ENCODE measurements around the gene PCDH9.

PCDH9 gene

DNA sequence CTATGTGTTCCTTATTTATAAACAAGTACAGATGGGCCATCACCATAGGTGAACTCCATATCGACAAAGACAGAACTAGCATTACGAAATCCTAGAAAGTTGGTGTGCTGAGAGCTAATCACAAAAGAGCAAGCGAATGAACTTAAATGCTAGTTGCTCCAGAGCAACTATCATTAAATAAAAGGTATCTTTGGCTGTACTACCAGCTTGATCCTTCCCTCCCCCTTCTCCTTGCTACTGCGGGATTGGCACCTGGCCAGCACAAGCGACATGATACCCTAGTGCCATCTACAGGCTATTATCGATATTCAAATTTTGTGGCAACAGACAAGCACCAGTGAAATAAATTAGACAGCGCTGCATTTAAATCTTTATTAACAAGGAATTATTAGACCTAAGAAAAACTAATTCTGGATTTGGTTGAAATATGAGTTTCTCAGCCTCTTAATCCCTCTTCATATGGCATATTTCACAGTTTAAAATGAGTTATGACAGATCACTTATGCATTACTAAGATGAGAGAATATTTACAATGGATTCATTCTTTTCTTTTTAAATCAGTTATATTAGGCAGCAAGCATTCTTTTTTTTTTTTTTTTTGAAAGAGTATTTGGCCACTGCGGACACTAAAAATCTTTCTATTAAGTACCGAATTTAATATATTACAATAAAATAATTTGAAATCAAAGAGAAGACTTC, 5.8 kb downstream of the PCDH9 start:
- peak in 2 of 3 donors; percentile 21 to 41 for DNase-seq (ENCODE audit: low read depth in 3 of 3)

DNA sequence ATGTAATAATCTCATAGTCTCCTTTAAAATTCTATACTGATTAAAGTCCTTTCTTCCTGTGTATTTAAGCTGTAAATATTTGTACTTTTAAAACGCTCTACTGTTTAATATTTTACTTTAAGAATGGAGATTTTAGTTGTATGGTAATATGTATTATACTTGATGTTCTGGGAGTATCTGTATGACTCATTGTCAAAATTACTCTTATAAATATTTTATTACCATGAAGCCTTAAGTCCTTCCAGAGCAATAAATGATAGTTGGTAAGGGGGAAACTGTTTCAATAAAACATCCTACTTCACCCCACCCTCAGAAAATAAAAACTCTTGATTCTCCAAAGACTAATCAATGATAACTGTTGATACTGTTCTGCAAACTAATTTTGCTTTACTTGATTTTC, 6.4 kb downstream of the PCDH9 start:
- DNase-seq (ENCODE audit: low read depth in 3 of 3) = no peak

DNA sequence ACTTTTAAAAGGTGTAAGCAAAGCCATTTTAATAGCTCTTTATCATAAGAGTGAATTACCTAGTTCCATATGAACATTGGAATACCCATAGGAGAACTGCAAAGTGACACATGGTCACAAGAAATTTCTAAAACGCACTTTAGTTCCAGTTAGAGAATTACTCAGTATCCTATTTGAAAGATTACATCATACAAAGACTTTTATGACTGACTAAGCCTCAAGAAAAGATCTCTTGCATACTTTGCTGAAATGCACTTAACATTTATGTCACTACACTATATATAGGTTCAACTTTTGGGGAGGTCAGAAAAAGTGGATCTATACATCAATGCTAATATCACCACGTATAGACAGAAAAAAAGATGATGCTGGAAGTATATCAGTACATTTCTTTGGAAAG, 7.1 kb downstream of the PCDH9 start:
- no peak for DNase-seq (ENCODE audit: low read depth in 3 of 3)

DNA sequence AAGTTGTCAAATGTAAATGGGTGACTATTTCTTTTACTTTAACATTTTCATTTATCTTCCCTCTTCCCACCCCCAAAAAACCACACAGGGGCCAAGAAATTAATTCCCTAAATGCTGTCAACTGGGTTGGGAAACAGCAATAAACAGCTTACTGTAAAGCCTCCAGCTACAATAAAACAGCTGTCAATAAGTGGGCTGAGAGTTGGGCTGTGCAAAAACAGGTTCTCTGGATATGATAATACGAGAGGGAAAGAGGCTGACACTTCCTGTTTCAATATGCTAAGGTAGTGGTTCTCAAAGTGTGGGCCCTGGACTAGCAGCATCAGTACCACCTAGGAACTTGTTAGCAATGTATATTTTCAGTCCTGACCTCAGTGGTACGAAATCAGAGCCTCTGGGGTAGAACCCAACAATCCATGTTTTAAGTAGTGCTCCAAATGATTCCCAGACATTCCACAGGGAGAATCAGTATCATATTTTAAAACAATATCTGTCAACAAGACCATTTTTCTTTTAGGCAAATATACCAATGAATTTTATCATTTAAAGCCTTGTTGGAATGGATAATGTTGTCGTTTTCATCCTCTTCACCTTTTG, 8.4 kb downstream of the PCDH9 start:
- DNase-seq (ENCODE audit: low read depth in 3 of 3) = no peak

DNA sequence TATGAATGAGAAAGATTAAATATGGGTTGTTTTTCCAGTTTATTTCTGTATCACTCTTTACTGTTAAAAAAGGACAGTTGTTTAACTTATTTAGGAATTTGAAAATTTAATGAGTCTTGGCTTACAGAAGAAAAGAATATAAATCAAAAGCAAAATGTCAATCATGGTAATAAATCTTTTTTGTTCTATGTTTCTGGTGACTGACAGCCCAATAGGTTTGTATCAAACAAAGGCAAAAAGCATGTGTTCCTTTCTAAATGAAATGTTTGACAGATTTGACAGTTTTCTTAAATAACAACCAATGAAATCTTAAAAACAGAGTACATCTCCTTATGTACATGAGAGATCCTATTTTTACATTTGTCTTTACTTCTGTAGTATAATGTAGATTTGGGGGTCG, 11.0 kb downstream of the PCDH9 start:
- DNase-seq (ENCODE audit: low read depth in 3 of 3) = no peak

DNA sequence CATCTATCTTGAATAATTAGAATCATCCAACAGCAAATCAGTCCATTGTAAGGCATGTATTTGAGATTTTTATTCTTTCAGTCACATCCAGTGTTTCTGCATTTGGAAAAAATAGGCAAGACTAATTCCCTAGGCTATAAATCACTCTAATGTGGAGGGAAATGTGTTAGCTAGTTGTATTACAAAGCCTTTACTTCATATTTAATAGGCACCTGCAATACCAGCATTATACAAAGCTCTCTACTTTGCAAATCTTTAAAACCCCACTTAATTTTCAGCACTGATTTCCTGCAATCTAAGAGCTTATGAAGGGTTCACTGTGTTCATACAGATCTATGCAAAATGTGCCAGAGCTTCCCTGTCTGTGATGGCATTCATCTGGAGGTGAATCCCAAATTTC, 12.3 kb downstream of the PCDH9 start:
- no peak for DNase-seq (ENCODE audit: low read depth in 3 of 3)

DNA sequence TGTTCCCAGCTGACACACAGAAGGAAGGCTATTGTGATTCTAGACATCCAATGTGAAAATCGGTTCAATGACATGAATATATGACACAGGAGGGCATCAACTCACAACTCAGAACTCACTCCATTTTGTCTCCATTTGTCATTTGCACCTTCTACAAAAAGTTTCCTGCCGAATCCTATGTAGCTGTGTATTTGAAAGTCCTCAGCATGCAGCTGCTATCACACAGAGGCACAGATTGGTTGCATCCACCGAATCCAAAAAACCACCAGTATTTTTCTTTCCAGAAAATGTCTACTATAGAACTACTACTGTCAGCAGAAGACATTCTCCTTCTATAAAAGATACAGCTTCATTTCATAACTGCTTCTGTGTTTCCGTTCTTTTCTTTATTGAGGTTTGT, 13.3 kb downstream of the PCDH9 start:
- no peak for DNase-seq (ENCODE audit: low read depth in 3 of 3)

DNA sequence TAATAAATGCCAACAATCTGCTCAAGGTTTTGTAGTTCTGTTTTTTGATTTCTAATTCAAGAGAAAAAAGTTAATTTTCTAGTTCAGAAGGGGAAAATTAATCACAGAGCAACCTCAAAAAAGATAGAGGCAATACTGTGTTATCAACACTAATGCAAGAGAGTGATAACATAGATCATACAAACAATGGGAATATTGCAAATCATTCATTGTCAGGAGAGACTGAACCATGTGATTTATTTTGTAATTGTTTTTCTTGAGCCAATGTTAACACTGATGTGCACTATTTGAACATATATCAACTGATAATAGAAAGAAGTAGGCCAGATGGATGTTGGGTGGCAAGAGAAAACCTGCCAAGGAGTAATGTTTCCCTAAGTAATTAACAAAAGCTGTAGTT, 19.9 kb downstream of the PCDH9 start:
- no peak for DNase-seq (ENCODE audit: low read depth in 3 of 3)

DNA sequence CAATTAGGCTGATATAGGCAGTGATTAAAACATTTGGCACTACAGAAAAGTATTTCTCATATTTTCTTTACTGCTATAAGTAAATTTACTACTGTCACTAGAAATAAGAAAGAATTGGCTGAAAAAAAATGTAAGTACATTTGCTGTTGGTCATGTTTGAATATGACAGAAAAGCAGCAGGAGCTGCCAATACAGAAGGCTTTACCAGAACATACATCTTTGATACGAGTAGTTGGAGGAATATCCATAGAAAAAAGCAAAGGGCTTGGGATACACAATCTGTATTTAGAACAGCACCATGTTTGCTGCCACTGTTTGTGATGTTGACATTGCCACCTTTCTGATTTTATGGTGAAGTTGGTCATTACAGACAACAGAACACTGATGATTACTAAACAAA, 21.6 kb downstream of the PCDH9 start:
- no peak for DNase-seq (ENCODE audit: low read depth in 3 of 3)

DNA sequence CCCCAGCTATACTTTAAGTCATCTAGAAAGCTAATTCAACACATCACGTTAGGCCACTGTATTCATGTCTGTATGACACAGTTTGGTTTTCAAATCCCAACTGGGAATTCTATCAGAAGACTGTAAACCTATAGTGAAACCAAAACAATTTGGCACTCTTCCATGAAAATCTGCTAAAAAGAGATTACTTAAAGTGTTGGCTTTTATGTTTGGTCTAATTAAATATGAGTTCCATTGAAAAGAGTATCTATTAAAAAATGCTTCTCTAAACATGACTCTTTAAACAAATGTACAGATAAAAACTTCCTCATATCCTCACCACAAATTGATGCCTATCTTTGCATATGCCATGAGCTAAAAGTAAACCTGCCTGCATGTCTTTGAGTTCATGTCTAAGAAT, 25.4 kb downstream of the PCDH9 start:
- no peak for DNase-seq (ENCODE audit: low read depth in 3 of 3)

DNA sequence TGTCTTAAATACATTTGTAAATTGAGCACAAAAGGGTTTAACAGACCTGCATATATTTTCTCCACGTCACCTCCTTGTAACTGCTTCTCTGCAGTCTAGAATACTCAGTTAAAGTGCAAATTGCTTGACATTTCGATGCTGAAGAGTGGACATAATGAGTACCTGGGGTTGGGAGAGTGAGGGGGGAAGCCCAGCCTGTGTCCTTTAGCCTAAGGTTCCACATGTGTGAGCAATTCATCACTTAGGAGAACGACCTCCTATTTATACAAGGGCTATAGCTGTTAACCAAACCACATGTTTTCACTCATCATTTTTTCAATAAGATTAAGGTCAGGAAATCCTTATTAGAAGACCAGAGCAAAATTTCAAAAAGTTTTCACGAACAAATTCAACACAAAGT, 29.5 kb downstream of the PCDH9 start:
- no peak for DNase-seq (ENCODE audit: low read depth in 3 of 3)

DNA sequence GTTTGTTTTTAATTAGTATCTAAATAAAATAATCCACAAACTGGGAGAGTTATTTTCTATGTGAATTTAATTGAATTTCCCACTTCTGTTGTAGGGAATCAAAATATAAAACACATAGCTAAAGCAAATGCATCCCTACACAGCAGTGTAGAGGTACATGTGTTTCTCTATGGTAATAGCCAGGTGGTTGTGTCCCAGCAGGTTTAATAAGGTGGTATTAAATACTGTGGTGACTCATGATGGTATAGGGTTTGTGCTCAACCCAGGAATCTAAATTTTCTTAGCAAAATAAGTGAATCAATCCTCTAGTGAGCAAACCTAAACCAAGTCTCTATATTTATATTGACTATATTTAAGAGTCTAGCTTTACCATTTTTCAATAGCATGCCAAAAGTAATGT, 30.0 kb downstream of the PCDH9 start:
- no peak for DNase-seq (ENCODE audit: low read depth in 3 of 3)

DNA sequence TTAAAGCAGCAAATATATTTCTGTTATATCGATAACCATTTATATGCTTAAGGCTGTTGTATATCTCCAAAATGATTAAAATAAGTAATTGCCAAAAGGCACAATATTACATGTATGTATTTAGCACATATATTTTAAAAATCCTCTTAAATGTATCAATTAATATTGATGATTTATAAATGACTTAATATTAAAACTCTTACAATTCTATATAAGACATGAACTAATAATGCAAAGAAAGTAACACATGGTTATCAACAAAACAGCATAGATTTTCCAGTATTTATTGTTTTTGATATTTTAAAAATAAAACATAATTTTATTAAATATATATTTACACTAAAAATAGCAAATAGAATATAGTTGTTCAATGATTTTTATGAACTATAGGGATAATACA, 32.4 kb downstream of the PCDH9 start:
- DNase-seq (ENCODE audit: low read depth in 3 of 3) = no peak

DNA sequence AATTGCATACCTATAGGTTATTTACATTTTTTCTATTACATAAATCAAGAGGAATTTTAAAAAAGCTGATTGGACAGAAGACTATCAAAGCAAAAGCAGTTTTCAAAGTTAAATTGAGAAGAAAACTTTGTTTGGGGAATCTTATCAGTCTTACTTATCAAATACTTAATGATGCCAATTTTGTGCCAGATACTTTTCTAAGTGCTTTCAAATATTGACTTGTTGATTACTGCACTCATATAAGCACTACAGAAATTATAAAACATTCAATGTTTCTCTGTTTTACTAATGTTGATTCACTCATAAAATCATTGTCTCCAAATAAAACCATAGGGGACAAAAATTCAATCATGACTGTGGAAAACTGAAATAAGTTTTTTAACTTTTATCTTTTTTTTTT, 36.2 kb downstream of the PCDH9 start:
- no peak for DNase-seq (ENCODE audit: low read depth in 3 of 3)

DNA sequence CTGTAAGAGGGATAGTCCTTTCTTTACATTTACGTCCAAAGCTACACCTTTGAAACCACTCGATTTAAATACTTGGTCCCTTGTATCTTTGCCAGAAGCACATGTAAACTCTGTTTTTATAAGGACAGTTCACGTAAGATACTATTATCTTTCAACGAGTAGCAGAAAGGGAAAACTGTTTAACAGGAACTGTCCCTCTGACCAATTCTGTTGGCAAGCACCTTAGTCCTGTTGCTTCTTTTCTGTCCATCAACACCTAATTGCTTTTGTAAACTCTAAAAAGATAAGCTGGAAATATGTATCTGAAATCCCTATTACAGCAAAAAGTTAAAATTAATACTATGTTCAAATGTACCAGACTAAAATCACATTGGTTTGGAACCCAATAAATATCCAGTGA, 37.4 kb downstream of the PCDH9 start:
- no peak for DNase-seq (ENCODE audit: low read depth in 3 of 3)

DNA sequence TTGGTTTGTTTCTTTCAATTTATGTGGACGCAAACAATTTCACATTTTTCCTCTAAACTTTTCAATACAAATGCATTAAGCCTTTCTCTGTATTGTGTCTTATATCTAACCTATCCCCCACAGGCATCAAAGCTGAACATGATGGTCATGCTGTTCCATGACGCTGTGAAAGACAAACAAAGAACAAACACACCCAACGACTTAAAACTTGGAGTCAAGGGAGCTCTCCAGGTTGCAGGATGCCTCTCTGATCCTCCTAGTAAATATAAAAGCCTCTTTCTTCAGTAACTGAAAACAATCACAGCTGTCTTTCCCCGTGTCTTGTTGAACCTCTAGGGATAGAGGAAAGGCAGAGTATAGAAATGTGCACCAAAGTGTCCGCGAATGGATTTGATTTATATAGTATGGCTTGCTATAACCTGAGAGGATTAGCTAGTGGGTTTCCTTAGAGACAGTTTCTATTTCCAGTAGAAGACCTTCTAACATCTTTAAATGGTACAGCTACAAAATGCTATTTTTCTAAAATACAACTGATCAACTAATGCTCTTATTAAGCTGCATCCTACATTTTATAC, 43.1 kb downstream of the PCDH9 start:
- no peak for DNase-seq (ENCODE audit: low read depth in 3 of 3)

DNA sequence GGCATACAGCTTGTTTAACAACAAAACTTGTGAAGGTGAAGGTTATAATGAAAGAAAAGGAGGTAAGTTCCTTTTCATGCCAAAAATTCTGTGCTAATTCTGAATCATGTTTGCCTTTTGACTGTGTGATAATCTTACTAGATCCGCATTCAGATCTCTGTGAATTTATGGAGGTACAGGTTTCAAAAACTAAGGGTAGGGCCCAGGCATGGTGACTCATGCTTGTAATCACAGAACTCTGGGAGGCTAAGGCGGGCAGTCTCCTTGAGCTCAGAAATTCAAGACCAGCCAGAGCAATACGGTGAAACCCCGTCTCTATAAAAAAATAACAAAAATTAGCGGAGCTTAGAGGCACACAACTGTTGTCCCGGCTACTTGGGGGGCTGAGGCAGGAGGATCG, 45.9 kb downstream of the PCDH9 start:
- DNase-seq (ENCODE audit: low read depth in 3 of 3) = no peak

DNA sequence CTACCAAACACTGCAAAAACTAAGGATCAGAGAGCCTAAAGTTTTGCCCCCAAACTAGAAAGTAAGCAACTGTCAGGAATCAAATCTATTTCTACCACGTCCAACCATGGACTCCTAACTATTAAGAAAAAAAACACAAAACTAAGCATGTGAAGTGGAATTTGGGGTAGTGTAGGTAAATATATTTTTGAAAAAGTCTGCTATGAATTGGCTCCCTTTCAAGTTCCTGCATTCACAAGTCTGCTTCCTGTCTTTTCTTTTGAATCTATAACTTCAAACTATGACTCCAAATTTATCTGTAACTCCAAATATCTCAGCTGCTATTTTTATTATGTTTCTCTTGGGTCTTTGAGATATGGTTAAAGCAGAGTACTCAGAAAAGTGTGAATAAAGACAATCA, 47.0 kb downstream of the PCDH9 start:
- no peak for DNase-seq (ENCODE audit: low read depth in 3 of 3)

DNA sequence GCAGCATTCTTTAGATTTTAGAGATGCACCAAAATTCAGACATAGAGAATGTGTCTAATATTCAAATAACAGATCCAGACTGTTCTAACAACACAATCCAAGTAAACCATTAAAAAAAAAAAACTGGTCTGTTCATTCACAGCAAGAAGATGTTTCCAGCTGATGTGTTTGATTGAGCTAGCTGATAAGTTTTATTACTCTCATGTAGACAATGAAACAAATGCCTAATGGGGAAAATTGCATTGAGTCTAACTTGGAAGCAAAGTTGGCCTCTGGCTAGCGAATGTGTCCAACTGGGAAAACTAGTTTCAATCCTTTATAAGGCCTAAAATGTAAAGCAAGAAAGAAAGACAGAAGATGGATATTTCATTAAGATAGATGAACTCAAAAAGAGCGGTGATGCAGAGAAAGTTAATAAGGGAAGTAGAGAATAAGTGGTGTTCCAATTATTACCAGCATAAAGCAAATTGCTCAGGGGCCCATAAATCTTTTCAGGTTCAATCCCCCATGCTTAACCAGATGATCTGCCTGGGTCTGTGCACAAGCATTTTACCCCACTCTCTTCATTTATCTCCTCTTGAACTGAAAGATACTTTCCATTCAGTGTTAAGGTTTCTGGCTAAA, 54.2 kb downstream of the PCDH9 start:
- no peak for DNase-seq (ENCODE audit: low read depth in 3 of 3)

DNA sequence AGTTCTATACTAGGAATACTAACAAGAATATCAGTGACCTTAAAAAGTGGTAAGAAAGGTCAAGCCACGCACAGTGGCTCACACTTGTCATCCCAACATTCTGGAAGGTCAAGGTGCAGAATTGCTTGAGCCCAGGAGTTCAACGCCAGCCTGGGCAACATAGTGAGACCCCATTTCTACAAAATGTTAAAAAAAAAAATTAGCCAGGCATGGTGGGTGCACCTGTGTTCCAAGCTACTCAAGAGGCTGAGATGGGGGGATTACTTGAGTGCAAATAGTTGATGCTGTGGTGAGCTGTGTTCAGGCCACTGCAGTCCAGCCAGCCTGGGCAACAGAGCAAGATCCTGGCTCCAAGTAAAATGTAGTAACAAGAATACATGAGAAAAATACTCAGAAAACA, 61.8 kb downstream of the PCDH9 start:
- DNase-seq (ENCODE audit: low read depth in 3 of 3) = no peak

DNA sequence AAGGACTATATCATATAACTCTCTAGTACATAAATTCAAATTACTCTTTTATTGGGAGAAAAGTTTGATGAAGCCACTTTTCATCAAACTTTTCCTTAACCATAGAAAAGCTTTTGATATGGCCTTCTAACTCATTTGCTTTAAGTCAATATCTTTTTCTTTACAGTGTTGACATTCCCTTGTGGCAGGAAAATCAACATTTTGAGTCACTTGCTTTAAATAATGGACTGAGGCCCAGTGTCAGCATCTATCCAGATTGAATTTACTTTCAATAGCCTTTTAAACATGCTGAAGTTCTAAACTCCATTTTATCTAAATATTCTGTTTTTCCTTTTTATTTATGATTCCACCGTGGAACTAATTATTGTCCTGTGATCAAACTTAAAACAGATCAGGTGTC, 62.7 kb downstream of the PCDH9 start:
- no peak for DNase-seq (ENCODE audit: low read depth in 3 of 3)

DNA sequence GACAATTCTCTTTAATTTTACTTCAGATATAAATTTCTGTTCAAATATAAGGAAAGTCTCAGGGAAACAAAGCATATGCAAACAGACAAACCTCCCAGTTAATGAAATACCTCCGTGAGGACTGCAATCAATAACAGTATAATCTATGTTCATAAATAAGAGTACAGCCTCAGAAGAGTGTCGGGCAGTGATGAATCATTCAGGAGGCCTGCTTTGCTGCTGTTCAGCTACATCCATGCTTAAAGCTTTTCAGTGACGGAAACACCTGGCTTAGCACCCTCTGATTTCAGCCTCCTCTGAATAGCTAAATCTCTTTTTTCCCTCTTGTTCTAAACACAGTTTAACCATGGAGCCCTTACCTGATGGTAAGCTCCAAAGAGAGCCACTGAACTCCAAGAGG, 69.0 kb downstream of the PCDH9 start:
- no peak for DNase-seq (ENCODE audit: low read depth in 3 of 3)

DNA sequence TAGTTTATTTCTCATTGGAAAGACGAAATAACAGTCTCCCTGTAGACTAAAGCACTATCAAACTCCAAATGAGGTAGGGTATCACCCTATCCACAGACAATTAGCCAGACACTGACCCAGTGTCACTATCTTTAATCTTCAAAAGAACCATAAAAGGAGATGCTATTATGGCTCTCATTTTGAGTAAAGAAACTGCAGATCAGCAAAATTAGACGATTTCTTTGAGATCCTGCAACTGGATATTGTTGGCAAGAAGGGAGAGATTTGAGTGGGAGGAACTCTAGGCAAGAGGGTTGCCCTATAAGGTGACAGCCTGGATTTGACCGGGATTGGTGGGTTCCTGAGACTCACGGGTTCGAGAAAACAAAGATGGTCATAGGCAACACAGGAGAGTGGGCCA, 71.2 kb downstream of the PCDH9 start:
- no peak for DNase-seq (ENCODE audit: low read depth in 3 of 3)

Measured in stimulated activated CD4-positive, alpha-beta T cell treated with anti-CD3 and anti-CD28 coated beads, TNF-alpha, amount 100 ng/mL, for 48 hours (primary cell).